Measurements from ENCODE around the gene PSD.

PSD gene

DNA sequence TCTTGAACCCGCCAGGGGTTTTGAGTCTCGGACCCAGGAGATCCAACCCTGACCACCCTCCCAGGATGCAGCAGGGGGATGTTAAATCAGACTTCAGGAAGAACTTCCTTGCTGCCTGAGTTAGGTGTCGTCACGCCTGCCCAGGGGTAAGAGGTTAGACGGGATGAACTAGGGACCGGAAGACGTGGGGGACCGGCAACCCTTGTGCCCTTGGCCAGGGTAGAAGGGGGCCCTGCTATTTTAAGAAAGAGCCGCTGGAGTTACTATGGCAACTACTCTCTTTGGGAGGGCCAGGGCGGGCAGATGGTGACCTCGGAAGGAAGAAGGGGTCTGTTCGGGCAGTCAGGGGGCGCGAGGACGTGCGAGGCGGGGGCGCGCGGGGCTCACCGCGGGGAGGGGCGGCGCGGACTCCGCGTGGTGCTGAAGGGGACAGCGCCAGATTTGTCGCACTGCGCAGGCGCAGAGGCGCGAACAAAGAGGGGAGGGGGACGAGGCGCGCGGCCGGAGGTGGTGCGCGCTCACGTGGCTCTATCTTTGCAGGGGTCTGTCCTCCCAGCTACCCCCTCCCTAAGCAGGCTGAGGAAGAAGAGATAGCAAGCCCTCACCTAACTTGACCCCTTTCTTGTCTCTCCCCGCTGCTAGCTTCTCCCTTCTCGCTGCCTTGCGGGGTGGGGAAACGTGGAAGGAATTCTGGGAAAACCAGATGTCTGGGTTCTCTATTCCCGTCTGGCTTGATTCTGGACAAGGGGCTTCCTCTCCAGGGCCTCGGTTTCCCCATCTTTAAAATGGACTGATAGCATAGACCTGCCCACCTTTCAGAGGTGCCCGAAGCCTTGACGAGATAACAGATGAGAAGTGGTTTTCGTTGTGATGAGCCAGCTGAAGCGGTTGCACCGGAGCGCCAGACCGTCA lies 940 bp upstream of the PSD start:
- no peak for DNase-seq

DNA sequence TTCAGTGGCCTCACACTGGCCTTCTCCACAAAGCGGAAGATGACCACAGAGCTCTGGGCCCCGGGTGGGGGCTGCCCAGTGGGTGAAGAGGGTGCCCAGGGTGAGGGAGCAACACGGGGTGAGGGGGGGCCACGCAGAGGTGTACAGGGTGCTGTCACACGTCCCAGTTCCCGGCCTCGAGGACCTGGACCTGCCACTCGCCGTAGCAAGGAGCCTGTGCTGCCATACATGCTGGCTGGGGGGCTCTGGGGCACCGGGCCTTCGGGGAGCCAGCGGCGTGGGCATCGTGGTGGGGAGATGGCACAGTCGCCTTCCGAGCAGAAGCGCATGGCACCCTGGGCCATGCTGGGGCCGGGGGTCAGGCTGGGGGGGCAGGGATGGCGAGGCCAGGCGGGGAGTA lies 1.9 kb downstream of the PSD start:
- no peak for DNase-seq

DNA sequence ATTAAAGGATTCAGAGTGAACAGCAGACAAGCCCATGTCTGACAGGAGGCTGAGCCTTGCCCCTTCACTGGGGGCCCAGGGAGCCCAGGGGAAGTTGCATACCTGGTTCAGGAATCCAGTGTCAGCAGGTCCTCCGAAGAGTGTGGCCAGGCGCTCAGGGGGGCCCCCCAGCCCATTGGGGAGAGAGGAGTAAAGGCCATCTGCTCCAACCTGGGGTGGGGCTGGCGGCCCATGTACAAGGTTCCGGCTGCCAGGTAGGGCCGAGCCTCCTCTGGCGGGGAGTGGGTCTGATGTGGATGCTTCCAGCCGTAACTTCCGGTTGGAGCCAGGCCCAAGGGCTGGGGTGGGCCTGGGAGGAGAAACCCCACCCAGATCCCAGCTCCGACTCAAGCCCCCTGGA lies 2.3 kb downstream of the PSD start:
- no peak for DNase-seq

- no peak for DNase-seq
These were observed 3.8 kb downstream of the PSD start for GRCh38 chr10:102414749-102415148.

DNA sequence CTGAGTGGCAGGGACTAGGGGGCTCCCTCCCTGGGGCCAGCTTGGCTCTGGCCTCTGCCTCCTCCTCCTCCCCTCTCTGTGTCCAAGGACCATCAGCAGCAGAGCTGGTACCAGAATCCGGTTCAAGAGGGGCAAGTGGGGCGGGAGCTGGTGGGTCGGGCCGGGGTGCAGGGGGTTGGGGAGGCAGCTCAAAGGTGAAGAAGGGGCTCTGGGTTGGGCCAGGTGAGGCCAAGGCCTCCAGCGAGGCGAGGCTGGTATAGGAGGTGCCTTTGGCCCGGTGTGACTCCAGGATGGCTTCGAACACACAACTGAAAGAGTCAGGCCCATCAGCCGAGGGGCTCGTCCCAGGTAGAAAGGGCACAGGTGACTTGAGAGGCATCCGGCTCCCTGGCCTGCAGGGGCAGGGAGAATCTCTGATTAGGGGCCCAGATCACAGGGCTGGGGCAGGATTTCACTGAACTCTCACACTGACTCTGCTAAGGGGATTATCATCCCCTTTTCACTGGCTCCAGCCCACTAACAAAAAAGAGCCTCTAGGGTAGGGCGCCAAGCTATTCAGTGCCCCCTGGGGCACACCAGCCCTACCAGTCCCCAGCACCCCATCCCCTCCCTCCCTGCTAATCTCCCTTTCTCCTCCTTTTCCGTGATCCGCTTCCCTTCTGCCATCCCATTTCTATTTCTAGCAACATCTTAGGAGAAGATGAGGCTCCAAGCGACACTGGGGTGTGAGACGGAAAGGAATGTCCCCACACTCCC lies 4.6 kb downstream of the PSD start:
- DNase-seq: no peak

DNA sequence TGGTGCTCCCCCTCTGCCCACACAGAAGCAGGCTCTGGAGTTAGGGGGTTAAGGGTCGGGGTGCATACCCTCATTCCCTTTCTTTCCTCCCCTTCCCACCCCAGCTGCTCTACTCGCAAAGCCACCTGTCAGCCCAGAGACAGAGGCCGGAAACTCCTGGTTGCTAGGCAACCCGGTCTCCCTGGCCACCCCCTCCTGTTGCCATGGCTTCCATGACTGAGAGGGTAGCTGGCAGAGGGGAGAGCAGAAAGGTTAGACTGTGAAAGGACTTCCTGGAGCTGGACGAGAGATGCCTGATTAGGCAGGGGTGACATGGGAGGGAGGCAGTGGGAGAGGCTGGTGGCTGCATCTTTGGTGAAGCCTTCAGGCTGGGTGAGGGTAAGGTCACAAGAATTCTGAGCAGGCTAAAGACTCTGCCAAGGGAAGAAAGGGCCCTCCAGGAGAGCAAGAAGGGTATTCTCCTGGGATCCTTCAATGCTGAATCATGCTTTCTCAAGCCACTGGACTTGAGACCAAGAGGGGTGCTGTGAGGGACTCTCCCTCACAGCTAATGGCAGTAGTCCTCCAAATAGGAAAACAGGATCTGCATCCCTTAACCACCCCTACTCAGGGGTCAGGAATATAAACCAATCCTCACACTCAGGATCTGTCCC lies 5.4 kb downstream of the PSD start:
- DNase-seq: no peak

- DNase-seq: no peak
These were observed 6.3 kb downstream of the PSD start for GRCh38 chr10:102412293-102412692.

- DNase-seq: no peak
These were observed 7.0 kb downstream of the PSD start for GRCh38 chr10:102411341-102412255.

DNA sequence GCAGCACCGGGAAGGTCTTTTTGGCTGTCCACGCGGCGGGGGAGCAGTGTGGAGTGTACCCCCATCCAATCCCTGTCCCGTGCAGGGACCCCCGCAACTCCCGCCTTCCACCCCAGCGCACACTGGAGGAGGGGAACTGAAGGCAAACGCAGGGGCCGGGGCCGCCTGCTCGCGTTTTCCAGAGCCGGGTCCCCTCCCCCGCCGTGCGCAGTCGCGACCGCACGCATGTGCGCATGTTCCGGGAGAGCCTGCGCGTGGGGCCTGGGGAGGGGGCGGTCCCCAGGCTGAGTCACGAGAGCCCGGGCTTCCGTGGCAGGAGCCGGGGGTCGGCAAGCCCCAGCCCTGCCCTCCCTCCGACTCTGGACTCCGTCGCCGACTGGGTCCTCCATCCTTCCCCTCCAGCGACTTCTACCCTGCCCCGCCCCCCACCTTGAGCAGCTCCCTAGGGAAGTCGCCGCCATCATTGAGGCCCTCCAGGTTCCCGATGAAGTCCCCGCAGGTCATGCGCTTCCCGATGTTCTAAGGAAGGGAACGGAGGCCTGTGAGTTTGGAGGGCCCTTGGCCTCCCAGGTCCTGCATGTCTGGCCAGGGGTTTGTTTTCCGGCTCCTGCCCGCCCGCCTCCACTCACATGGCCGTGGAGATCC lies 8.0 kb downstream of the PSD start:
- DNase-seq: no peak

DNA sequence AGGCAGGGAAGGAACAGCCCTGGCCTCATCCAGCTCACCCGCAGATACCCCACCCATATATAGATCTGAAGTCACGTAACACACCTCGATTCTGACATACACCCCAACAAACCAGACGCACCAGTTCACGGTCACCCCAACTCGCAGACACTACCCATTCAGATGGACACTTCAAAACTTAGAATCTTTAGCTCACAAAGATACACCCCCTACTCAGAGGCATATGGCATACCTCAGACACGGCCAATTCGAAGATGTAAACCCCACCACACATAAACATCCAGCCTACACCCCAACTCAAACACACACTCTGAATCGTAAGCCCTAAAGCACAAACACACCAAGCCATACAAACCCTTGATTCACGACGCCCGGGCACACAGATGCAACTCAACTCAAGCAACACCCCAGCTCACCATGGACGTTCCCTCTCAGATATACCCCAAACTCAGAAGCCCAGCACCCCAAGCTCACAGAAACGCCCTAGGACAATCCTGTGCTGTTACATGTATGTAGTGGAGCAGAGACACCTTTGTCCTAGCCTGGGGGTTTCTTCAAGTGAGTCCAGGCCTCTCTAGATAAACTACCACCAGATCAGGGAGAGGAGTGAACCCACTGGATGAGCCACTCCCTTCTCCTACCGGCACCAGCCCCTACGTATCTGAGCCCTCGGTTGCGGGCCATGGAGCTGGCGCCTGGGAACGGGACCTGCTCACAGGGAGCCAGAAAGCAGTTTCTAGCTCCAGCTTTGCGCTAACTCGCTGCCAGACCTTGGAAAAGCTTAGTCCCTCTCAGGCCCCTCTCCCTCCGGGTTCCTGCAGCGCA lies 8.8 kb downstream of the PSD start:
- DNase-seq: no peak

DNA sequence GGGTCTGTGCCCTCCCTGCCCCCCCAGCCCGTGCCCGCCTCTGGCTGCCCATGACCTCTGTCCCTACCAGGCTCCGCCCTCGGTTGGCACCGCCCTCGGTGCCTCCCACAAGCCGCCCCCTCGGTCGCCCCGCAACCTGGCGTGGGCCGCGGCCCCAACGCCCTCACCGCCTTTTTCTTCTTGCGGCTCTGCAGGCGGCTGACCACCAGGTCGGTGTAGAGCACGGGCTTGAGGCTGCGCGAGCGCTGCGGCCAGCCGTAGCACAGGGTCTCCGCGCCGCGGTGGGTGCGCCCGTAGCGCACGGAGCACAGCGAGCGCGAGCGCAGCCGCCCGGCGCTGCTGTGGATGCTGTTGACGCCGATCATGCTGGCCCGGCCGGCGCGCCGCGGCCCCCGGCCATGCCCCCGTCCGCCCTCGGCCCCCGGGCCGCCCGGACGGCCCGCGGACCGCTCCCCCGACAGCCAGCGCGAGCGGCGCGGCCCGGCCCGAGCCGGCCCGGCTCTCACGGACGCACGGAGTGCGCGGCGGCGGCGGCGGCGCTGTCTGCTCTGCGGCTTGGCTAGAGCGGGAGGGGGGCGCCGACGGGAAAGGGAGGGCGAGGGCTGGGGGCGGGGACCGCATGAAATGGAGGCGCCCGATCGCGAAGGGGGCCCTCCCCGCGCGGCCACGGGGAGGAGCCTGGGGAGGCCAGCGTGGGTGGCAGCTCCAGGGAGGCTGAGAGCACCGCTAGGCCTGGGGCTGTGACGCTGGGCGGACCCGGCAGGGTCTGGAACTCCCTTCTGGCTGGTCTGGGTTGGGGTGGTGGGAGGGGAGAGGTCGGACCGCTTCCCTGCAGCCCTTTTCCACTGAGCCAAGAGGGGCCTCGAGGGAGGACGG lies 9.6 kb downstream of the PSD start:
- DNase-seq: no peak

DNA sequence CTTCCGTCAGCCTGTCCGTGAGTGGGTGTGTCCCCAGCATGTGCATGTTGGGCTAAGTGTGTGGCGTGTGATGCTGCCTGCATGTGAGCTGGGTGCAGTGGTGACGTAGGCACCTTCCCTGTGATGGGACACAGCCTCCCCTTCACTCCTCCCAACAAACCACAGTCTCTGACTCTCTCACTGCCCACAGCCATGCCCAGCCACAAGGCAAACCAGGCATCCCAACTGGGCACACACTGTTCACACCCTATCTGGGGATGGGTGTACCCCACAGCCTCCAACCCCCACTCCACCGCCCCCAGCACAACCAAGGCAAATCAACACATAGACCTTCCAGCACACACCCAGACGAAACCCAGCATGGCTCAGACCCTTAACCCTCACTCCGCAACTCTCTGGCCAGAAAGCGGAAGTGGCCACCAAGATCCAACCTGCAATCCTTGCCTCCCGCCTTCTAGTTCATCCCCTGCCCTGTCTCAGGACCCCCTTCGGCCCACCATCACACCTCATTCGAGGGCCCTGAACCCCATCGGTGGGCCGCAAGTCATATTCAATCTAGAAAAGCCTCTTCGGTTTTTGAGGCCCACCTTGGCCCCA lies 10.4 kb downstream of the PSD start:
- no peak for DNase-seq

GRCh38 chr10:102407425-102408130 lies 11.0 kb downstream of the PSD start:
- DNase-seq: no peak

GRCh38 chr10:102406815-102407214 lies 11.8 kb downstream of the PSD start:
- no peak for DNase-seq

DNA sequence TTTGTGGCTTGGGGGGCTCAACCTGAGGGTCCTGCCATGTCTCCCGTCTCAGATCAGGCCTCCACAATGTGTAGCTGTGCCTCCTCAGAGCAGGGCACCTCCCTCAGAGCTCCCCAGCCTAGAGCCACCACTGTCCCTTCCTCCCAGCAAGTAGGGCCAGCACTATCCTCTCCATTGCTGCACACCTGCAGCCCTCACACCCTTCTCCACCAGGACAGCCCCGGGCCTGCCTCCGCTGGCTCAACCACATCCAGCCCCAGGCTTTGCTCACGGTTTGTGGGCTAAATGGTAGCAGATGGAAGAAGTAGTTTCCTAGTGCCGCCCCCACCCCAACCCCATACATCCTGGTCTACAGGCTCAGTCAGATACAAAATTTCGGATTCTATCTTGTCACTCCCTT lies 13.0 kb downstream of the PSD start:
- DNase-seq: no peak

DNA sequence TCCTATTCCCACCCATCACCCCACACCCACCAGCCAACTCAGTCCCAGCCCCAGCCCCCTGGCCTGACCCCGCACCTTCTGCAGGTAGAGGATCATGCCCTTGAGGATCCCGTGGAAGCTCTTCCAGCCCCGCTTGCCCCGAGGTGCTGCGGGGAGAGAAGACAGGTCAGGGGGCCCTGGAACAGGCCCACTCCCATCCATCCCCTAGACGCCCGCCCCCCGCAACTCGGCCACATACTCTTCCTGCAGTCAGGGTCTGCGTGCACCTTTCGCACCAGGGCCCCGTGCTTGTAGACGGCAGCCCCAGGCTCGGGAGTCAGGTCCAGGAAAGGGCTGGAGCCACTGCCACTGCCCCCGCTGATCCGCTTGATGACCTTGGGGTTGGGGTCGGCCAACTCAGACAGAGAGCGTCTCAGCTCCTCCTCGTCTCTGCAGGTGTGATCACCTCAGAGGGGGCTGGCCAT lies 13.4 kb downstream of the PSD start:
- DNase-seq: no peak

- DNase-seq: no peak
These were observed 14.1 kb downstream of the PSD start for GRCh38 chr10:102404361-102405107.

- DNase-seq: no peak
These were observed 15.5 kb downstream of the PSD start for GRCh38 chr10:102403115-102403514.
